AG04449 (cell line): ENCODE data around the gene LY86.

ENCODE experiments used
- CTCF ChIA-PET: fragments of 350-600 bp; formaldehyde crosslinking; extraction: SDS; loops from one replicate; lab custom pipeline; 2021; ENCODE audit warnings: antibody characterized with exemption; lab: Yijun Ruan, JAX
- POLR2A ChIA-PET: fragments of 400-600, 350-600 bp; formaldehyde crosslinking; extraction: SDS; loops from one replicate; lab custom pipeline; 2020; ENCODE audit warnings: antibody characterized with exemption, inconsistent platforms; lab: Yijun Ruan, JAX
- DNase-seq: peaks from one replicate; pipeline ENCODE4 v3.0.0-alpha.2; 2010; ENCODE audit warnings: low read depth, low spot score
- H3K4me3 ChIP-seq: 2 replicates; pipeline ENCODE4 v1.5.1; 2011; ENCODE audit warnings: low read depth, mild to moderate bottlenecking, control low read depth, low read length
- CTCF ChIP-seq: IDR thresholded peaks from one replicate; pipeline ENCODE4 v1.5.1; 2011; ENCODE audit warnings: mild to moderate bottlenecking, moderate library complexity, low read length, control low read depth, inconsistent platforms; ENCODE audit not compliant: insufficient read depth; ENCODE audit errors: missing control alignments

Gene LY86

GRCh38 chr6:6688283-6688682 is 99.8 kb downstream of the LY86 start:
- no peak for TF ChIP-seq CTCF
- no peak overlapping the region for H3K4me3 ChIP-seq
- POLR2A ChIA-PET, result no interaction called here
- CTCF ChIA-PET, result interaction anchor here (1.9 kb wide), 1 partner anchor 12 kb away, joined by 7 read pairs; no protein-coding TSS in a partner anchor
- DNase-seq, result no peak

GRCh38 chr6:6688951-6689350 is 100.4 kb downstream of the LY86 start:
- no peak overlapping the region for H3K4me3 ChIP-seq
- POLR2A ChIA-PET, result no interaction called here
- TF ChIP-seq CTCF, result no peak
- no peak for DNase-seq
- CTCF ChIA-PET, result interaction anchor here (0.9 kb wide), 1 partner anchor 12 kb away, joined by 3 read pairs; no protein-coding TSS in a partner anchor

- no peak overlapping the region for H3K4me3 ChIP-seq
- TF ChIP-seq CTCF, result no peak
- ChIA-PET CTCF (interaction anchor here (0.9 kb wide), 1 partner anchor 13 kb away, joined by 3 read pairs; no protein-coding TSS in a partner anchor), POLR2A (no interaction called here)
- no peak for DNase-seq
Observed at GRCh38 chr6:6689400-6690143, 101.1 kb downstream of the LY86 start.

- POLR2A ChIA-PET, result no interaction called here
- no peak for TF ChIP-seq CTCF
- CTCF ChIA-PET, result no interaction called here
- H3K4me3 ChIP-seq, result no peak overlapping the region
- DNase-seq, result no peak
Observed at GRCh38 chr6:6690144-6690483, 101.6 kb downstream of the LY86 start.

- CTCF ChIA-PET, result interaction anchor here (1.0 to 1.5 kb wide), 2 partner anchors 12 to 549 kb away, joined by 4 to 7 read pairs; no protein-coding TSS in a partner anchor
- TF ChIP-seq CTCF, result no peak
- DNase-seq, result no peak
- H3K4me3 ChIP-seq, result no peak overlapping the region
- POLR2A ChIA-PET, result no interaction called here
Observed at GRCh38 chr6:6694368-6694780, 105.9 kb downstream of the LY86 start.

- H3K4me3 ChIP-seq, result no peak overlapping the region
- POLR2A ChIA-PET, result no interaction called here
- no peak for DNase-seq
- CTCF ChIA-PET, result interaction anchor here (1.5 kb wide), 1 partner anchor 549 kb away, joined by 7 read pairs; no protein-coding TSS in a partner anchor
- TF ChIP-seq CTCF, result no peak
Observed at GRCh38 chr6:6694825-6695624, 106.5 kb downstream of the LY86 start.
